SK-N-MC (cell line): Measurements from ENCODE around the gene H3-3A.

Source experiments
- EZH2 ChIP-seq: fragments of 200-600 bp; sonication (generic); IDR thresholded peaks from one replicate; pipeline ENCODE4 v1.6.1; 2017; ENCODE audit warnings: antibody characterized with exemption
- FOXP2 ChIP-seq: optimal IDR thresholded peaks from 2 replicates; pipeline ENCODE3; 2011; ENCODE audit warnings: mild to moderate bottlenecking, moderate library complexity; ENCODE audit not compliant: insufficient read depth; ENCODE audit errors: extremely low read length, control extremely low read depth
- POLR2AphosphoS5 ChIP-seq: IDR thresholded peaks from 2 replicates; pipeline ENCODE4 v1.6.1; 2012; ENCODE audit warnings: mild to moderate bottlenecking, low read depth, low read length, borderline replicate concordance

- TF ChIP-seq EZH2 (no peak), POLR2AphosphoS5 (no peak), FOXP2 (no peak)
These were observed 41.1 kb upstream of the H3-3A start for GRCh38 chr1:226021401-226021800.
